ENCODE results near the gene PCGF6. TPM values are rescaled to one million over a fixed set of nuclear protein-coding genes. Genes with fewer than 3 reads are reported as not detected.
A peak's percentile ranks its signal among the peaks of the same experiment; 100 is the strongest.
"Not testable (repeated sequence)": the region's sequence is repeated elsewhere in the genome, so short reads cannot be mapped to it uniquely, and the experiment has no call there.

Gene PCGF6
- total RNA-seq, 2 experiments from 2014 or later, result 13.6 to 14.7 TPM

DNA sequence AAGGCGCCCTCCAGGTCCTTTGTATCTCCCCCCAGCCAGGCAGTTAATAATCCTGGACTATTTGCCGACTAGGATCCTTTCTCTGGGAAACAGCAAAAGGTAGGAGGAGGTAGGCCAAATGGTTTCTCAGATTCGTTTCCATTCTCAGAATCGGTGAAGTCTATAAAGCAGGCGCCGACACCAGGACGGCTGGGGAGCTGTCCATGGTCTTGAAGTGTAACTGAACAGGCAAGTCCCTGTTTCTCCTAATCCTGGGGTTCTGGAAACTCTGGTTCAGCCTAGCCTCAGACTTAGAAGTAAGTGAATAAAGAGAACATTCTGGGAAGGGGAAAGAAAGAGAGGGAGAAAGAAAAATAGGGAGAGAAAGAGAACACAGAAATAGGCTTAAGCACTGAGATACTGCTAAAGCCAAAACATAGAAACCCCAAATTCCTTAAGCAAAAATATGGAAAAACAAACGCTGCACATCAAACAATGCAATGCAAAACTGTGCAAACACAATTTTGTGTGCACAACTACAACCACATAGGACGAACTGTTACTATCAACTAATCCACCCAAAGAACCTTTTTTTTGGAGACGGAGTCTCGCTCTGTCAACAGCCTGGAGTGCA lies 85.1 kb downstream of the PCGF6 start:
- H3K27ac Mint-ChIP-seq, result no peak overlapping the region
- H3K9me3 Mint-ChIP-seq, result no peaks in the 10 kb centered on the region
- no peaks in the 10 kb centered on the region for H3K36me3 Mint-ChIP-seq
- H3K4me3 Mint-ChIP-seq, result no peak overlapping the region
- no peak for ATAC-seq (ENCODE audit: low read depth)
- peak; percentile 40 for DNase-seq
- POLR2A ChIA-PET, result no interaction called here
- no peaks in the 10 kb centered on the region for H3K4me1 Mint-ChIP-seq
- H3K27me3 Mint-ChIP-seq, result peaks cover 26% of the 10 kb centered on the region

- ATAC-seq (ENCODE audit: low read depth) (no peak), DNase-seq (no peak)
- Mint-ChIP-seq H3K9me3 (peaks cover 7% of the 10 kb centered on the region), H3K4me3 (no peak overlapping the region), H3K27me3 (peaks cover 19% of the 10 kb centered on the region), H3K27ac (no peak overlapping the region), H3K36me3 (no peaks in the 10 kb centered on the region), H3K4me1 (no peaks in the 10 kb centered on the region)
- POLR2A ChIA-PET, result no interaction called here
These were observed 88.7 kb downstream of the PCGF6 start for GRCh38 chr10:103262229-103262628.

GRCh38 chr10:103259989-103260388 lies 91.0 kb downstream of the PCGF6 start:
- H3K27ac Mint-ChIP-seq, result no peak overlapping the region
- no peak for ATAC-seq (ENCODE audit: low read depth)
- no peaks in the 10 kb centered on the region for H3K4me1 Mint-ChIP-seq
- H3K36me3 Mint-ChIP-seq, result no peaks in the 10 kb centered on the region
- peaks cover 5% of the 10 kb centered on the region for H3K27me3 Mint-ChIP-seq
- peaks cover 7% of the 10 kb centered on the region for H3K9me3 Mint-ChIP-seq
- POLR2A ChIA-PET, result no interaction called here
- no peak overlapping the region for H3K4me3 Mint-ChIP-seq
- DNase-seq, result no peak

- ATAC-seq (ENCODE audit: low read depth); H3K9me3 Mint-ChIP-seq; POLR2A ChIA-PET; H3K27me3 Mint-ChIP-seq; H3K4me1 Mint-ChIP-seq; H3K4me3 Mint-ChIP-seq; H3K36me3 Mint-ChIP-seq; H3K27ac Mint-ChIP-seq; DNase-seq: not testable (repeated sequence)
These were observed 92.0 kb downstream of the PCGF6 start for GRCh38 chr10:103258928-103259327.

DNA sequence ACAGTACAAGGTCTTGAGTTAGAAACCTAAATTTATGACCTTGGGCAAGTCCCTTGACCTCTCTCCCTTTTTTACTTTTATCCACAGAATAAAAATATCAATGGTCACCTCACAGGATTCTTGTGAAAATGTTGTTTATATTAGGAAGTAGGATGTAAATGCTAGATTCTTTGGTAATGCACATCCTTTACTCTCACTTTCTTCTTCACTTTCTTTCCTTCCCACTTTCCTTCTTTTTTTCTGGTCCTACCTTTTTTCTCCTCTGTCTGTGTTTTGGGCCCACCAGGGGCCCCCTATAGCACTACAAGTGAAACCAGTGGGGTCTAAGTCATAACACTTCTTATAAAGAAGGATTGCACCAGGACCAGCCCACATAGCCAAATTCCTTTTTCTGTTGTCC lies 93.1 kb downstream of the PCGF6 start:
- peaks cover 4% of the 10 kb centered on the region for H3K27me3 Mint-ChIP-seq
- ATAC-seq (ENCODE audit: low read depth) (no peak), DNase-seq (no peak)
- H3K36me3 Mint-ChIP-seq, result no peaks in the 10 kb centered on the region
- no peak overlapping the region for H3K4me3 Mint-ChIP-seq
- POLR2A ChIA-PET, result no interaction called here
- H3K9me3 Mint-ChIP-seq, result peaks cover 7% of the 10 kb centered on the region
- no peak overlapping the region for H3K27ac Mint-ChIP-seq
- H3K4me1 Mint-ChIP-seq, result no peaks in the 10 kb centered on the region

GRCh38 chr10:103256613-103257012 lies 94.3 kb downstream of the PCGF6 start:
- peaks cover 7% of the 10 kb centered on the region for H3K9me3 Mint-ChIP-seq
- ATAC-seq (ENCODE audit: low read depth), result no peak
- H3K4me1 Mint-ChIP-seq, result no peaks in the 10 kb centered on the region
- no peak for DNase-seq
- POLR2A ChIA-PET, result no interaction called here
- H3K4me3 Mint-ChIP-seq, result no peak overlapping the region
- no peak overlapping the region for H3K27ac Mint-ChIP-seq
- peaks cover 4% of the 10 kb centered on the region for H3K27me3 Mint-ChIP-seq
- H3K36me3 Mint-ChIP-seq, result no peaks in the 10 kb centered on the region

DNA sequence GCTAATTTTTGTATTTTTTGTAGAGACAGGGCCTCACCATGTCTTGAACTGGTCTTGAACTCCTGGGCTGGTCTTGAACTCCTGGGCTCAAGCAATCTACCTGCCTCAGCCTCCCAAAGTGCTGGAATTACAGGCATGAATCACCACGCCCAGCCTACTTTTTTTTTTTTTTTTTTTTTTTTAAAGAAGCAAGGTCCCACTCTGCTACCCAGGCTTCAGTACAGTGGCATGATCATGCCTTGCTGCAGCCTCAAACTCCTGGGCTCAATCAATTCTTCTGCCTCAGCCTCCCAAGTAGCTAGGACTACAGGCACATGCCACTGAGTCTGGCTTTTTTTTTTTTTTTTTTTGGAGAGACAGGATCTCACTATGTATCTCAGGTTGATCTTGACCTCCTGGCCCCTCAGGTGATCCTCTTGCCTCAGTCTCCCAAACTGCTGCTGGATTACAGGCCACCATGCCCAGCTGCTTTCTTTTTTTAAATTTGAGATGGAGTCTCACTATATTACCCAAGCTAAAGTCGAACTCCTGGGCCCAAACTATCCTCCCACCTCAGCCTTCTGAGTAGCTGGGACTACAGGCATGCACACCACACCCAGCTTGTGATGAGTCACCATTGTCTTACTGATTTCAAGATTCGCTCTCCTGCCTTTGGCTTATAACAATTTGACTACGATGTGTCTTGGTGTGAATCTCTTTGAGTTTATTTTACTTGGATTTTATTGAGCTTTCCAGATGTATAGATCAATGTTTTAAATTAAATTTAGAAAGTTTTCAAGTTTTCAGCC lies 96.2 kb downstream of the PCGF6 start:
- POLR2A ChIA-PET, result no interaction called here
- Mint-ChIP-seq H3K27ac (no peak overlapping the region), H3K4me1 (peaks cover 2% of the 10 kb centered on the region), H3K9me3 (peaks cover 11% of the 10 kb centered on the region), H3K36me3 (peaks cover 3% of the 10 kb centered on the region), H3K27me3 (peaks cover 4% of the 10 kb centered on the region), H3K4me3 (no peak overlapping the region)
- DNase-seq (no peak), ATAC-seq (ENCODE audit: low read depth) (no peak)

DNA sequence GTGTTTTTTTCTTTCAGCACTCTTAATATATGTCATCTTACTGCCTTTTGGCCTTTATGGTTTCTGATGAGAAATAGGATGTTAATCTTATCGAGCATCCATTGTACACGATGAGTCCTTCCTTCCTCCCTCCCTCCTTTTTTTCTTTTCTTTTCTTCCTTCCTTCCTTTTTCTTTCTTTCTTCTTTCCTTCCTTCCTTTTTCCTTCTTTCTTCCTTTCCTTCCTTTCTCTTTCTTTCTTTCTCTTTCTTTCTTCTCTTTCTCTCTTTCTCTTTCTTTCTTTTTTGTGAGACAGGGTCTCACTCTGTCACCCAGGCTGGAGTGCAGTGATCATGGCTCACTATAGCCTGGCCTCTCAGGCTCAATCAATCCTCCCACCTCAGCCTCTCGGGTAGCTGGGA lies 96.8 kb downstream of the PCGF6 start:
- ATAC-seq (ENCODE audit: low read depth), result no peak
- peaks cover 4% of the 10 kb centered on the region for H3K27me3 Mint-ChIP-seq
- no peak for DNase-seq
- H3K27ac Mint-ChIP-seq, result no peak overlapping the region
- POLR2A ChIA-PET, result no interaction called here
- peaks cover 3% of the 10 kb centered on the region for H3K36me3 Mint-ChIP-seq
- H3K4me3 Mint-ChIP-seq, result no peak overlapping the region
- H3K9me3 Mint-ChIP-seq, result peaks cover 8% of the 10 kb centered on the region
- H3K4me1 Mint-ChIP-seq, result peaks cover 2% of the 10 kb centered on the region

Small RNA genes lying within 50 kb of the gene (microRNA-seq; reads per million reads assigned to microRNA genes)
- 1,862 reads per million, percentile 84 among the genes with 10 or more reads in this experiment for gene MIR1307

Other genes starting within 250 kb of the PCGF6 start
- gene NT5C2, start 157.9 kb downstream of the PCGF6 start, total RNA-seq, result 10 to 100 TPM; 68.9 to 69.4 TPM
- gene RPEL1, start 105.3 kb downstream of the PCGF6 start, total RNA-seq, result not detected
- under 1 TPM in 1 of 2 experiments, not detected in 1; 0.09 TPM for gene INA, start 74.0 kb downstream of the PCGF6 start, total RNA-seq
- gene TAF5, start 16.8 kb upstream of the PCGF6 start, total RNA-seq, result 10 to 100 TPM; 11.6 to 12.1 TPM
- gene ATP5MK, start 45.3 kb upstream of the PCGF6 start, total RNA-seq, result 100 to 1,000 TPM; 264 to 291 TPM
- 10 to 100 TPM; 45.1 to 49.9 TPM for gene PDCD11, start 45.5 kb upstream of the PCGF6 start, total RNA-seq
- 100 to 1,000 TPM; 117 to 124 TPM for gene CALHM2, start 101.2 kb upstream of the PCGF6 start, total RNA-seq
- gene CALHM1, start 107.8 kb upstream of the PCGF6 start, total RNA-seq, result under 1 TPM; 0.74 to 0.94 TPM
- gene CALHM3, start 128.1 kb upstream of the PCGF6 start, total RNA-seq, result under 1 TPM; 0.17 to 0.67 TPM
- gene NEURL1, start 142.6 kb upstream of the PCGF6 start, total RNA-seq, result 1 to 10 TPM; 1.6 to 2.0 TPM

All from activated naive CD8-positive, alpha-beta T cell treated with anti-CD3 and anti-CD28 coated beads, Interleukin-2, amount 10 ng/mL, durations not matched to agents 7 days and 5 days (primary cell).